GM12801 (cell line): Measurements from ENCODE around the gene SYT3.

Experiments
- TF ChIP-seq, protein P1 (sequence below): IDR thresholded peaks from one replicate; pipeline ENCODE4 v1.5.1; 2011; ENCODE audit warnings: control low read depth; ENCODE audit not compliant: insufficient read length; ENCODE audit errors: extremely low read depth

SYT3 gene

DNA sequence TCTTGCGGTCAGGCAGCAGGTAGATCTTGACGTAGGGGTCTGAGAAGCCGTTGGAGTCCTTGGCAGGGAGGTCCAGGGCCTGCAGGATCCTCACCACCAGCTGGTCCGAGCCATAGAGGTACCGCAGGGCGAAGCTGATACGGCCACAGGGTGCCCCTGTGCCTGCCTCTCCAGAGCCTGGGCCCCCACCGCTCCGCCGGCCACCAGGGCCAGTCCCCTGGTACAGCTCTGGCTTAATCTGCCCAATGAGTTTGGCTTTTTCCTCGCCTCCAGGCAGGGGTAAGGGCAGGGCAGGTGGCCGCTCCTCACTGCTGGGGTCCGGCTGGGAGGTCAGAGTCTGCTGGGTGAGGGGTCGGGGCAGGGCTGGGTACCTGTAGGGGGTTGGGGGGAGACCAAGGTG is 9.9 kb downstream of the SYT3 start:
- TF ChIP-seq, protein P1, sequence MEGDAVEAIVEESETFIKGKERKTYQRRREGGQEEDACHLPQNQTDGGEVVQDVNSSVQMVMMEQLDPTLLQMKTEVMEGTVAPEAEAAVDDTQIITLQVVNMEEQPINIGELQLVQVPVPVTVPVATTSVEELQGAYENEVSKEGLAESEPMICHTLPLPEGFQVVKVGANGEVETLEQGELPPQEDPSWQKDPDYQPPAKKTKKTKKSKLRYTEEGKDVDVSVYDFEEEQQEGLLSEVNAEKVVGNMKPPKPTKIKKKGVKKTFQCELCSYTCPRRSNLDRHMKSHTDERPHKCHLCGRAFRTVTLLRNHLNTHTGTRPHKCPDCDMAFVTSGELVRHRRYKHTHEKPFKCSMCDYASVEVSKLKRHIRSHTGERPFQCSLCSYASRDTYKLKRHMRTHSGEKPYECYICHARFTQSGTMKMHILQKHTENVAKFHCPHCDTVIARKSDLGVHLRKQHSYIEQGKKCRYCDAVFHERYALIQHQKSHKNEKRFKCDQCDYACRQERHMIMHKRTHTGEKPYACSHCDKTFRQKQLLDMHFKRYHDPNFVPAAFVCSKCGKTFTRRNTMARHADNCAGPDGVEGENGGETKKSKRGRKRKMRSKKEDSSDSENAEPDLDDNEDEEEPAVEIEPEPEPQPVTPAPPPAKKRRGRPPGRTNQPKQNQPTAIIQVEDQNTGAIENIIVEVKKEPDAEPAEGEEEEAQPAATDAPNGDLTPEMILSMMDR: no peak

DNA sequence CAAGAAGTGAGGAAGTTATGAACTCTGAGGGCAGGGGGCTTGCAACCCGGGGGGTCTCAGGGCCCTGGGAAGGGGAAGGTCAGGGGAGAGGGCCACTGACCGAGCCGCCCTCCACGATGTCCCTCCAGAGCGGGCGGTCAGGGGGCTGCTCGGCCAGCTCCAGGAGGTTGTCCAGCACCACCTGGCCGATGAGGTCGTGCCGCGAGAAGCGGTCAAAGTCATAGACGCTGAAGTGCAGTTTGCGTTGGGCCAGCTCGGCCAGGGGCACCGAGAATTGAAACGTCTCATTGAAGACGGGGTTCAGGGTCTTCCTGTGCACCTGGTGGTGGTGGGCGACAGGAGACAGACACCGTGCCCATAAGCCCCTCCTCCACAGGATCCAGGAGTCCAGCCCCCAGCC is 10.5 kb downstream of the SYT3 start:
- TF ChIP-seq, protein P1: no peak

DNA sequence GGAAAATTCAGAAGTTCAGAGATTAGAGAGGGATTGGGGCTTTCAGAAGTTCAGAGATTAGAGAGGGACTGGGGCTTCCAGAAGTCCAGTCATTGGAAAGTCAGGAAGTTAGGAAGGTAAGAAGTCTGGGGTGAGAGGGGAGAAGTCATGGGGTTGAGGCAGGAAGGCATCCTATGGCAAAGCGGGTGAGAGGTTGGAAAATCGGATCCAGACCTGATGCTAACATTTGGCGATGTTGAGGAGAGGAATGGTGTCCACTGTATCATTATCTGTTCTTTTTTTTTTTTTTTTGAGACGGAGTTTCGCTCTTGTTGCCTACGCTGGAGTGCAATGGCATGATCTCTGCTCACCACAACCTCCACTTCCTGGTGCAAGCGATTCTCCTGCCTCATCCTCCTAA is 11.1 kb downstream of the SYT3 start:
- TF ChIP-seq, protein P1: no peak

DNA sequence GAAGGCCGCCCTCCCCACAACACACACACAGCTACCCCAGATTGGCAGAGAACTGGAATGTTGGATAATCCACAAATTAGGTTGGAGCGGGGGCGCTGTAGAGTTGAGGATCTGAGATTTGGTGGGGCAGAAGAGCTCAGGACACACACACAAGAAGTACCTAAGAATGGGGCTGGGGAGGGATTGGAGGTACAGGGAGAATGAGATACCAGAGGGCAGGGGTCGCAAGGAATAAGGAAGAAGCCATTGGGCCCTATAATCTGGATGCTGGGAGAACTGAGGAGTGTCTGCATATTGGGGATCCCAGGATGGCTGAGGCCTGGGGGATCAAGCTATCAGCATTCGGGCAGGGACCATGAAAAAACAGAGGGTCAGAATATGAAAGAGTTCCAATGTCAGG is 11.5 kb downstream of the SYT3 start:
- TF ChIP-seq, protein P1: no peak

DNA sequence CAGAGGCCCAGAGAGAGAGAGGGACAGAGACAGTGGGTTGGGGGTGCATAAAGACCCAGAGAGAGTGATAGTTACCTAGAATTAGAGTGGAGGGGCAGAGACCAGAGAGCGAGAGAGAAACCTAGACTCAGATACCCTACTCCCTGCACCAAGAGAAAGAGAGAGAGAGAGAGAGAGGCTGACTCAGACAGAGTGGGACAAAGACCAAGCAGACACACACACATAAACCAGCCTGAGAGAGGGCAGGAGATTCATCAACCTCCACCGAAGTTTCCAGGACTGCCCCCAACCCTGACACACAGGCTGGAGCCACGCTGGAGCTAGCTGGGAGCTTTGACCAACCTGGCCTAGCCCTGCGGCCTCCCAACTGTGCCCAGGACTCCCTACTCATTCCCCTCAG is 12.9 kb downstream of the SYT3 start:
- TF ChIP-seq, protein P1: no peak

DNA sequence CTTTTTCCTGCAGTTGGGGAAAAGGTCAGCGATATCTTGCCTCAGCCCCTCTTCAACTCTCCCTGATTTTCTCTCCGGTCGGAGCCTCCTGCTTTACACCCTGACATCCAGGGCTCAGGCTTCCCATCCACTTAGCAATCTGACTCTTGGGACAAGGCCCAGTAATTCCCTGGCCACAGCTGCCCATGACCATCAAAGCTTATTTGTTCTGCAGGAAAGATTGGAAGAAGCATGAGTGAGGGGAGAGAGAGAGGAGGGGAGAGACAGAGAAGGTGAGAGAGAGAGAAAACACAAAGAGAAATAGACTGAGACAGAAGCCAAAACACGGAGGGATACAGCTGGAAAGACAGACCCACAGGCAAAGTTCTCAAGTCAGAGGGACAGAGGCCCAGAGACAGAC is 13.7 kb downstream of the SYT3 start:
- TF ChIP-seq, protein P1: no peak

DNA sequence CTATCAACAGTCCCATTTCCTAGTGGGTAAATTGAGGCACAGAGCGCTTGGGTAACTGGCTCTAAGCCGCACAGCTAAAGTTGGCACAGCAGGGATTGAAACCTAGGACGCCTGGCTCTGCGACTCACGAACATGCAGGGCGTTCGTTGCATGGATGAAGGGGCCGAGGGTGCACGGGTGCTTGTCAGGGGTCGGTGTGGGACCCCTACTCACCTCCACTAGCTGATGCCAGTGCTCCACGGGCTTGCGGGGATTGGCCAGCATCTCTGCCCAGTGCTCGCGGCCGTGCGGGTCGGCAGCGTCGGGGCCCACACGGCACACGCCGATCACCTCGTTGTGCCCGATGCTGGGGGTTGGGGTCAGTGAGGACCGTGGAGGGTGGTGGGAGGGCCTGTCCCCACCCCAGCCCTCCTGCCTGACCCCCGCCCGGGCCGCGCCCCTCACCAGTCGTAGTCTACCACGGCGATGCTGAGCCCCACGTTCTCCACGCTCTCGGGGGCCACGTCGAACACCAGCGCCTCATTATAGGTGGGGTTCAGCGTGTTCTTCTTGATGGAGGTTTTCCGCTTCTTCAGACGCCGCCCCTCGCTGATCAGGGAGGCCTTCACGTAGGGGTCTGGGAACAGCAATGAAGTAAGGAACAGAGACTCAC is 14.6 kb downstream of the SYT3 start:
- TF ChIP-seq, protein P1: no peak
